Measurements from ENCODE around the gene RNU1-2.
"Not testable (repeated sequence)": the region's sequence is repeated elsewhere in the genome, so short reads cannot be mapped to it uniquely, and the experiment has no call there.

The RNU1-2 gene

GRCh38 chr1:16927256-16927655 is 31.5 kb downstream of the RNU1-2 start:
- DNase-seq (ENCODE audit: low read depth), result no peak

DNA sequence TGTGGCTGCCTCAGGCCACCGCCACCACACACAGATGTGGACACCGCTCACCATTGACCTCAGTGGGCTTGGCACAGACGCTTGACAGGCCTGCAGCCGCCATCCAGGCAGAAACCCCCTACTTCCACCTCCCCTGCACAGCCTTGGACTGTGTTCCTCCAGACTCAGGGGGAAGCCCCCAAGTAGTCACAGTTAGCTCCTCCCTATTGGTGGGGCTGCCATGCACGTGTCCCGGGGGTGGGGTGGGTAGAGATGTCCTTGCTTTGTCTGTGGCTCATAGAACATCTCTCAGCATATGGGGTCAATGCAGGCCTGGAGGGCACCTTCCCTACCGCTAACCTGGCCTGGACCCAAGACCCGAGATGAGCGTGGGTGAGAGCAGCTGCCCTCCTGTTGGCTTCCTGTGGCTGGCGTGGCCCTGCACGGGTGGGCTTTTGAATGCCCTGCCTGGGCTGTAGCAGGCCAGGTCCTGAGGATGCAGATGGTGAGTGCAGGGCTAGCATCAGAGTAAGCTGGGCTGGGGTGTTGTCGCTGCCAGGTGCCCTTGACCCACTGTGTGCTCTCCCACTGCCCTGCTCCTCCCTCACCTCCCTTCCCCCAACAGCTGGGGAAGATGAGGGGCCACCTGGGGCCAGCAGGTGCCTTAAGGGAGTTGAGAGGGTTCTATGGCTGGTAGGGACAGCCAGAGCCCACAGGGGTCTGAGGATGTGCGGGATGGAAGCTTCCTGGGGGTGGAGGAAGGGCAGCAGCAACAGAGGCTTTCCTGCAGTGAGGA is 32.1 kb downstream of the RNU1-2 start:
- no peak for DNase-seq (ENCODE audit: low read depth)

- not testable (repeated sequence) for DNase-seq (ENCODE audit: low read depth)
These were observed 33.6 kb downstream of the RNU1-2 start for GRCh38 chr1:16929146-16930041.

- not testable (repeated sequence) for DNase-seq (ENCODE audit: low read depth)
These were observed 35.6 kb downstream of the RNU1-2 start for GRCh38 chr1:16931206-16931934.

- DNase-seq (ENCODE audit: low read depth), result not testable (repeated sequence)
These were observed 38.2 kb downstream of the RNU1-2 start for GRCh38 chr1:16933945-16934344.

DNA sequence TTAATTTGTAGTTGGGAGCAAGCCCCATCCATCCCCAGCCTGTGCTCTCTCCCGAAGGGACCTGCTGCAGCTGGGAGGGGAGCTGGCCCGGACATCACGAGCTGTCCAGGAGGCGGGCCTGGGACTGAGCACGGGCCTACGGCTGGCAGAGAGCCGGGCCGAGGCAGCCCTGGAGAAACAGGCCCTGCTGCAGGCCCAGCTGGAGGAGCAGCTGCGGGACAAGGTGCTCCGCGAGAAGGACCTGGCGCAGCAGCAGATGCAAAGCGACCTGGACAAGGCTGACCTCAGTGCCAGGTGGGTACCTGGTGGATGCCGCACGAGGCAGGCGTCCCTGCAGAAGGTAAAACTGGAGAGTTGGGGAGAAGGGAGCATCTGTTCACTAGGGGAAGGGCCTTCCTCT is 40.8 kb downstream of the RNU1-2 start:
- DNase-seq (ENCODE audit: low read depth), result not testable (repeated sequence)

DNA sequence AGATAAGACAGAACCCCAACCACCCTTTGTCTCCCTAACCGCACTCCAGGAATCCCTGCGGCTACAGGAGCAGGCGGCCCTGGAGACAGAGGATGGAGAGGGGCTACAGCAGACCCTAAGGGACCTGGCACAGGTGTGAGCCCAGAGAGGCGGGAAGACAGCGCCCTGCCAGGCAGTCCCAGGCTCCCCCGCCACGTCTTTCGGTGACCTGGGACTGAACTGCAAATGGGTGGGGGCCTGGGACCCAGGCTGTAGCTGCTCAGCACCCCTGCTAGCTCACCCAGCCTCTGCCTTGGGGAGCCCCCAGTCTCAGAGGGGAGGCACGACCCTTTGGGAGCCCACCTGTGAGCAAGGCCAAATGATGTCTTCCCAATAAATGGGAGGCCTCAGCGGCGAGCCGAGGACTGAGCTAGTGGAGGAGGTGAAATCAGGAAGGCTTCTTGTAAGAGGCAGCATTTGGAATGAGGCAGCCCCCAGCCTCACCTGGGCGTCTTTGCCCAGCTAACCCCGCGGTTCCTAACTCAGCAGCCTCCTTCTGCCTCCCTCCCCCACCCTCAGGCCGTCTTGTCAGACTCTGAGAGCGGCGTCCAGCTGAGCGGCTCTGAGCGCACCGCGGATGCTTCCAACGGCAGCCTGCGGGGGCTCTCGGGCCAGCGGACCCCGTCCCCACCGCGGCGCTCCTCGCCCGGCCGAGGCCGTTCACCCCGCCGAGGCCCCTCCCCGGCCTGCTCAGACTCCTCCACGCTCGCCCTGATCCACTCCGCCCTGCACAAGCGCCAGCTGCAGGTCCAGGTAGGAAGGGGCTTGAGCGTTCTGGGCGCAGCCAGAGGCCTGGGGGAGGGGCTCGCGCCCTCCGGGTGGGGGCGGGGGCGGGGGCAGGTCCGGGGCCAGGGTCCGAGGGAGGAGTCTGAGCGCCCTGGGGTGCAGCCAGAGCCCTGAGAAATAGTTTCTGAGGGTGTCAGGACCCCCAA is 42.9 kb downstream of the RNU1-2 start:
- no peak for DNase-seq (ENCODE audit: low read depth)

DNA sequence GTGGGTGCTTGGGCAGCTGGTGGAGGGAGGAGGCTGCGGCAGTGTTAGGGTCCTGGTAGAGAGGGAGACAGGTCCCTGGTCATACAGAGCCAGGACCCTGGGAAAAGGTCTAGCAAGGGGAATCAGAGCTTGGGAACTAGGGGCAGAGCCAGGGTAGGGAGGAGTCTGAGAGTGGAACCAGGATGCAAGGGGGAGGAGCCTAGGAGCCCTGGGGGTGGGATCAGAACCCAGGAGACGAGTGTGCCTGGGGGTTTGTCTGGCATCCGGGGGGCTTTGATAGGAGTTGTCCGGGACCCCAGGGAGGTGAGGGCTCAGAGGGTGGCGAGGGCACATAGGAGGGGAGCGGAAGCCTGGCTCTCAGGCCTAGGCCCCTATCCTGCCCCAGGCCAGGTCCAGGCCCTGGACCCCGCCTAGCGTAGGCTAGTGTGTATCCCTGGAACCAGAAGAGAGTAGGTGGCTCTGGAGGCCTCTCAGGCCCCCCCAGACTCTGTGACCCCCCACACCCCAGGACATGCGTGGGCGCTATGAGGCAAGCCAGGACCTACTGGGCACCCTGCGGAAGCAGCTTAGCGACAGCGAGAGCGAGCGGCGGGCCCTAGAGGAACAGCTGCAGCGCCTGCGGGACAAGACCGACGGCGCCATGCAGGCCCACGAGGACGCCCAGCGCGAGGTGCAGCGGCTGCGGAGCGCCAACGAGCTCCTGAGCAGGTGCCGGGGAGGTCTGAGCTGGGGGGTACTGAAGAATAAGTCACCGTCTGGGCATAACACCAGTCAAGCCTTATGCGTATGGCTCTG is 43.8 kb downstream of the RNU1-2 start:
- not testable (repeated sequence) for DNase-seq (ENCODE audit: low read depth)

DNA sequence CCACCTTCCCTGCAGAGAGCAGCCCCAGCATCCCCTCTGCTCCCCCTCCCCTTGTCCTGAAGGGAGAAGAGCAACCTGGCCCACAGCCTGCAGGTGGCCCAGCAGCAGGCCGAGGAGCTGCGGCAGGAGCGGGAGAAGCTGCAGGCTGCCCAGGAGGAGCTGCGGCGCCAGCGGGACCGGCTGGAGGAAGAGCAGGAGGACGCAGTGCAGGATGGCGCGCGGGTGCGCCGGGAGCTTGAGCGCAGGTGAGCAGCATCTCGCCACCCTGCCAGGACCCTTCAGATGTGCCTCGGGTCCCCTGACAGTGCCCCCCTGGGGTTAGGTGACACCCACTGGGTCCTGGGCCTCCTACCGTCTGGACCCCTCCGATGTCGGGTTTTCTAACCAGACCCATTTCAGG is 48.3 kb downstream of the RNU1-2 start:
- DNase-seq (ENCODE audit: low read depth), result no peak

DNA sequence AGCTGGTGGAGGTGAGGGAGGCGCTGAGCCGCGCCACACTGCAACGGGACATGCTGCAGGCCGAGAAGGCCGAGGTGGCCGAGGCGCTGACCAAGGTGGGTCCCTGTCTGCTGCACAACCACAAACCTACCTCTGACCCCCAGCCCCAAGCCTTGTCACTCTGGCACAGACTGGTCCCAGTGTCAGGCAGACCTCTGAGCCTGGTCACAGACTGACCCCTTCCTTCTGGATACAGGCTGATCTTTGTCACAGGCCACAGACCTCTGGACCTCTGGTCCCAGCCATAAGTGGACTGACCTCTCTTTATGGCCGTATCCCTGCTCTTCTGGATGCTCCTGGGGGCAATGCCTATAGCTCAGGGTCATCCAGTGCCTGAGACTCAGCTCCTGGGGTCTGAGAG is 49.7 kb downstream of the RNU1-2 start:
- DNase-seq (ENCODE audit: low read depth), result not testable (repeated sequence)

Data from non-pigmented ciliary epithelial cell (primary cell).